HEK293 (cell line): ENCODE measurements around the gene CCDC12.
A peak's percentile ranks its signal among the peaks of the same experiment; 100 is the strongest.

Experiments
- CTCF ChIA-PET: fragments of 350-600 bp; formaldehyde crosslinking; extraction: SDS; loops from one replicate; lab custom pipeline; 2021; ENCODE audit warnings: antibody characterized with exemption; lab: Yijun Ruan, JAX
- POLR2A ChIA-PET: fragments of 300-600 bp; formaldehyde crosslinking; extraction: SDS; loops from one replicate; lab custom pipeline; 2020; ENCODE audit warnings: antibody characterized with exemption, inconsistent platforms; lab: Yijun Ruan, JAX
- H3K27ac ChIP-seq: fragments of 200-500 bp; sonication (Bioruptor generic); 2 replicates; pipeline ENCODE4 v1.5.1; 2014; ENCODE audit warnings: low read depth, low read length, control low read depth, inconsistent platforms; ENCODE audit errors: extremely low read depth
- H3K36me3 ChIP-seq, 2 experiments: fragments of 200-500 bp in 1 of 2; sonication (Bioruptor generic) in 1 of 2; 1 replicate in 1 of 2; 2 replicates in 1 of 2; pipeline ENCODE4 v1.5.1; 2014 to 2017; ENCODE audit warnings: inconsistent platforms in 2 of 2, low read length in 2 of 2; ENCODE audit not compliant: control insufficient read depth in 2 of 2, insufficient read depth in 1 of 2
- H3K4me1 ChIP-seq: fragments of 200-500 bp; sonication (Bioruptor generic); 2 replicates; pipeline ENCODE4 v1.5.1; 2014; ENCODE audit warnings: mild to moderate bottlenecking, low read length, inconsistent platforms; ENCODE audit not compliant: control insufficient read depth, insufficient read depth
- H3K4me3 ChIP-seq: 2 replicates; pipeline ENCODE4 v1.5.1; 2011; ENCODE audit warnings: low read depth, mild to moderate bottlenecking, control low read depth, low read length, moderate library complexity
- H3K9me3 ChIP-seq: fragments of 200-500 bp; sonication (Bioruptor generic); 2 replicates; pipeline ENCODE4 v1.5.1; 2014; ENCODE audit warnings: low read depth, low read length, inconsistent platforms; ENCODE audit not compliant: control insufficient read depth, insufficient read depth
- BCL11B ChIP-seq: fragments of 450-650 bp; formaldehyde crosslinking; IDR thresholded peaks from 2 replicates; pipeline ENCODE4 v1.5.1; 2016; ENCODE audit warnings: low read depth, missing biosample characterization, missing genetic modification characterization
- OSR2 ChIP-seq: fragments of 450-650 bp; formaldehyde crosslinking; IDR thresholded peaks from 2 replicates; pipeline ENCODE4 v1.5.1; 2016; ENCODE audit warnings: missing biosample characterization, missing genetic modification characterization
- RBAK ChIP-seq: fragments of 450-650 bp; formaldehyde crosslinking; IDR thresholded peaks from 2 replicates; pipeline ENCODE4 v1.5.1; 2016; ENCODE audit warnings: missing biosample characterization, missing genetic modification characterization
- ZBTB17 ChIP-seq: fragments of 450-650 bp; formaldehyde crosslinking; IDR thresholded peaks from 2 replicates; pipeline ENCODE4 v1.5.1; 2016; ENCODE audit warnings: missing biosample characterization, missing genetic modification characterization
- ZBTB7A ChIP-seq: fragments of 450-650 bp; formaldehyde crosslinking; IDR thresholded peaks from 2 replicates; pipeline ENCODE4 v1.5.1; 2016; ENCODE audit warnings: low read depth, missing biosample characterization, missing genetic modification characterization
- ZFP37 ChIP-seq: fragments of 450-650 bp; formaldehyde crosslinking; IDR thresholded peaks from 2 replicates; pipeline ENCODE4 v1.5.1; 2016; ENCODE audit warnings: missing biosample characterization, missing genetic modification characterization
- ZNF16 ChIP-seq: fragments of 450-650 bp; formaldehyde crosslinking; IDR thresholded peaks from 2 replicates; pipeline ENCODE4 v1.5.1; 2016; ENCODE audit warnings: low read depth, missing biosample characterization, missing genetic modification characterization
- ZNF341 ChIP-seq: fragments of 450-650 bp; formaldehyde crosslinking; IDR thresholded peaks from 2 replicates; pipeline ENCODE4; 2016; ENCODE audit warnings: low read depth, missing biosample characterization, missing genetic modification characterization
- ZNF366 ChIP-seq: fragments of 450-650 bp; formaldehyde crosslinking; conservative IDR thresholded peaks from 2 replicates; pipeline ENCODE4 v1.5.1; 2016; ENCODE audit warnings: missing biosample characterization, missing genetic modification characterization
- ZNF394 ChIP-seq: fragments of 450-650 bp; formaldehyde crosslinking; IDR thresholded peaks from 2 replicates; pipeline ENCODE4 v1.5.1; 2016; ENCODE audit warnings: missing biosample characterization, missing genetic modification characterization, mild to moderate bottlenecking, moderate library complexity, borderline replicate concordance
- TF ChIP-seq, protein P1 (sequence below): fragments of 450-650 bp; formaldehyde crosslinking; IDR thresholded peaks from 2 replicates; pipeline ENCODE4 v1.5.1; 2016; ENCODE audit warnings: missing biosample characterization, missing genetic modification characterization
- TF ChIP-seq, protein P2 (sequence below): fragments of 450-650 bp; formaldehyde crosslinking; IDR thresholded peaks from 2 replicates; pipeline ENCODE4 v1.5.1; 2016; ENCODE audit warnings: missing biosample characterization, missing genetic modification characterization
- TF ChIP-seq, protein P3 (sequence below): fragments of 450-650 bp; formaldehyde crosslinking; IDR thresholded peaks from 2 replicates; pipeline ENCODE4 v1.5.1; 2016; ENCODE audit warnings: missing biosample characterization, missing genetic modification characterization
- TF ChIP-seq, protein P4 (sequence below): fragments of 450-650 bp; formaldehyde crosslinking; IDR thresholded peaks from 2 replicates; pipeline ENCODE4 v1.5.1; 2016; ENCODE audit warnings: missing biosample characterization, missing genetic modification characterization
- TF ChIP-seq, protein P5 (sequence below): fragments of 450-650 bp; formaldehyde crosslinking; IDR thresholded peaks from 2 replicates; pipeline ENCODE4 v1.5.1; 2016; ENCODE audit warnings: missing biosample characterization, missing genetic modification characterization

Gene CCDC12

DNA sequence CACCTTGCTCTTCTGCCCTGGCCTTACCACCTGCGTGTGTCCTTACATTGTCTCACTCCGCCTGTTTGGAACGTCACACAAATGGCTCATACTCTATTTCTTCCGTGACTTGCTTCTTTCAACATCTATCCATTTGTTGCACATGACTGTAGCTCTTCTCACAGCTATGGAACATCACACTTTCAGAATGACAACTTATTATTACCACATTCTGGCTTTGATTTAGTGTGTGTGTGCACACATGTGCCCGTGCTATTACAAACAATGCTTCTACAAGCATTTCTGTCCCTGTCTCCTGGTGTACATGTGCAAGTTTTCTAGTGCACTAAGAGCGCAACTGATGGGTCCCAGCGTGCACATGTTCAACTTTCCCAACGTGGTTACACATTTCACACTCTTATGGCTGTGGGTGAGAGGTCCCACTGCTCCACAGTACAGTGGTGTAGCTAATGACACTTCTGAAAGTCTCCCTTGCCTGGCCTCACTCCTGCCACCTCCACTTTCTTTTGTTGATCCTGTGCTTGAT lies 61.2 kb downstream of the CCDC12 start:
- peaks cover 0 to 37% of the 10 kb centered on the region in 2 experiments; a peak in 1 of 3 replicates for H3K36me3 ChIP-seq
- TF ChIP-seq, protein P1, sequence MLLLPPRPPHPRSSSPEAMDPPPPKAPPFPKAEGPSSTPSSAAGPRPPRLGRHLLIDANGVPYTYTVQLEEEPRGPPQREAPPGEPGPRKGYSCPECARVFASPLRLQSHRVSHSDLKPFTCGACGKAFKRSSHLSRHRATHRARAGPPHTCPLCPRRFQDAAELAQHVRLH, result no peak
- TF ChIP-seq BCL11B (tag by site-specific recombination) (no peak), ZNF341 (tag by site-specific recombination) (no peak)
- TF ChIP-seq, all 188 proteins: peak for 0
- Histone ChIP-seq H3K4me1 (peaks cover 5% of the 10 kb centered on the region; the same call in 1 of the 2 replicates), H3K9me3 (no peaks in the 10 kb centered on the region), H3K27ac (no peak overlapping the region), H3K4me3 (no peak overlapping the region)
- ChIA-PET CTCF (interaction anchor here (0.6 to 1.1 kb wide), 4 partner anchors 20 to 337 kb away, joined by 3 to 6 read pairs (median 3); no protein-coding TSS in a partner anchor), POLR2A (no interaction called here)

DNA sequence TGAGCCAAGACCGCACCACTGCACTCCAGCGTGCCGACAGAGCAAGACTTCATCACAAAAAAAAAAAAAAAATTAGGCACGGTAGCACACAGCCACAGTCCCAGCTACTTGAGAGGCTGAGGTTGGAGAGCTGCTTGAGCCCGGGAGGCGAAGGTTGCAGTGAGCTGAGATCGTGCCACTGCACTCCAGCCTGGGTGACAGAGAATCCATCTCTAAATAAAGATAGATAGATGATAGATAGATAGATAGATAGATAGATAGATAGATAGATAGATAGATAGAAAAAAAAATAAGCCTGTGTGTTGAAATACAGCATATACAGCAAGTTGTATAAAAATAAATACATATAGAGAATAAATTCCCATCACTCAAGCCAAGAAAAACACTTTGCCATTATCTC lies 61.7 kb downstream of the CCDC12 start:
- ChIA-PET POLR2A (interaction anchor here (1.1 kb wide), 1 partner anchor 37 kb away, joined by 3 read pairs; the partner anchor contains the start of gene PTH1R), CTCF (interaction anchor here (0.6 to 1.1 kb wide), 4 partner anchors 21 to 338 kb away, joined by 3 to 6 read pairs (median 3); no protein-coding TSS in a partner anchor)
- no peak overlapping the region for H3K27ac ChIP-seq
- H3K9me3 ChIP-seq, result no peaks in the 10 kb centered on the region
- H3K4me3 ChIP-seq, result no peak overlapping the region
- H3K36me3 ChIP-seq, result peaks cover 0 to 32% of the 10 kb centered on the region in 2 experiments; a peak in 1 of 3 replicates
- H3K4me1 ChIP-seq, result peaks cover 5% of the 10 kb centered on the region; the same call in 1 of the 2 replicates
- TF ChIP-seq ZNF394 (tag by site-specific recombination) (no peak), OSR2 (tag by site-specific recombination) (peak; percentile 30; the same call in 1 of the 2 replicates), ZNF366 (tag by site-specific recombination) (peak; percentile 32), ZFP37 (tag by site-specific recombination) (no peak), ZBTB17 (peak; percentile 39; the same call in 1 of the 2 replicates)
- TF ChIP-seq, protein P2, sequence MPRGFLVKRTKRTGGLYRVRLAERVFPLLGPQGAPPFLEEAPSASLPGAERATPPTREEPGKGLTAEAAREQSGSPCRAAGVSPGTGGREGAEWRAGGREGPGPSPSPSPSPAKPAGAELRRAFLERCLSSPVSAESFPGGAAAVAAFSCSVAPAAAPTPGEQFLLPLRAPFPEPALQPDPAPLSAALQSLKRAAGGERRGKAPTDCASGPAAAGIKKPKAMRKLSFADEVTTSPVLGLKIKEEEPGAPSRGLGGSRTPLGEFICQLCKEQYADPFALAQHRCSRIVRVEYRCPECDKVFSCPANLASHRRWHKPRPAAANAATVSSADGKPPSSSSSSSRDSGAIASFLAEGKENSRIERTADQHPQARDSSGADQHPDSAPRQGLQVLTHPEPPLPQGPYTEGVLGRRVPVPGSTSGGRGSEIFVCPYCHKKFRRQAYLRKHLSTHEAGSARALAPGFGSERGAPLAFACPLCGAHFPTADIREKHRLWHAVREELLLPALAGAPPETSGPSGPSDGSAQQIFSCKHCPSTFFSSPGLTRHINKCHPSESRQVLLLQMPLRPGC (tag by site-specific recombination), result no peak
- TF ChIP-seq, protein P3, sequence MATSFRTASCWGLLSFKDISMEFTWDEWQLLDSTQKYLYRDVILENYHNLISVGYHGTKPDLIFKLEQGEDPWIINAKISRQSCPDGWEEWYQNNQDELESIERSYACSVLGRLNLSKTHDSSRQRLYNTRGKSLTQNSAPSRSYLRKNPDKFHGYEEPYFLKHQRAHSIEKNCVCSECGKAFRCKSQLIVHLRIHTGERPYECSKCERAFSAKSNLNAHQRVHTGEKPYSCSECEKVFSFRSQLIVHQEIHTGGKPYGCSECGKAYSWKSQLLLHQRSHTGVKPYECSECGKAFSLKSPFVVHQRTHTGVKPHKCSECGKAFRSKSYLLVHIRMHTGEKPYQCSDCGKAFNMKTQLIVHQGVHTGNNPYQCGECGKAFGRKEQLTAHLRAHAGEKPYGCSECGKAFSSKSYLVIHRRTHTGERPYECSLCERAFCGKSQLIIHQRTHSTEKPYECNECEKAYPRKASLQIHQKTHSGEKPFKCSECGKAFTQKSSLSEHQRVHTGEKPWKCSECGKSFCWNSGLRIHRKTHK, result no peak

DNA sequence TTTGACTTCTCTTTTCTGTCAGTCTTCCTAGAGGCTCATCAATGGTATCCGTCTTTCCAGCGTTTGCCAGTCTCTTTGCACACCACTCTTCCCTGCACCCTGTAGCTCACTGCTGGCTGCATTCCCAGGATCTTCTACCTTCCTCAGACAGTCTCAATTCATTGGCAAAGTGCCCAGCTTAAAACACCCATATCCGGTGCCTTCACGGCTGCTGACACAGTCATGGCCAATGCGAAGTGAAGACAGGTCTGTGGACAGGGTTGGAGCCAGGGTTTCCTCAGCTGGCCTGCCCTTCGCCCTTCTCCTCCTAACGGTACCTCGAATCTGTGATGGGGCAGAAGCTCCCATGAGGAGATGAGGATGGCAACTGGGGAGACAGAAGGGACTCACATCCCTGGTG lies 62.9 kb downstream of the CCDC12 start:
- Histone ChIP-seq H3K36me3 (peaks cover 0 to 20% of the 10 kb centered on the region in 2 experiments; a peak in 1 of 3 replicates), H3K4me1 (peaks cover 5% of the 10 kb centered on the region; the same call in 1 of the 2 replicates), H3K27ac (no peak overlapping the region), H3K9me3 (no peaks in the 10 kb centered on the region), H3K4me3 (no peak overlapping the region)
- CTCF ChIA-PET, result interaction anchor here (0.6 to 2.2 kb wide), 11 partner anchors 10 to 833 kb away, joined by 3 to 10 read pairs (median 4); no protein-coding TSS in a partner anchor
- POLR2A ChIA-PET, result interaction anchor here (0.9 to 1.8 kb wide), 4 partner anchors 9 to 66 kb away, joined by 3 to 7 read pairs (median 3); partner anchors contain the start of genes NBEAL2 and PTH1R
- TF ChIP-seq RBAK (no peak), ZNF16 (tag by site-specific recombination) (no peak), ZBTB7A (tag by site-specific recombination) (no peak)
- TF ChIP-seq, protein P4, sequence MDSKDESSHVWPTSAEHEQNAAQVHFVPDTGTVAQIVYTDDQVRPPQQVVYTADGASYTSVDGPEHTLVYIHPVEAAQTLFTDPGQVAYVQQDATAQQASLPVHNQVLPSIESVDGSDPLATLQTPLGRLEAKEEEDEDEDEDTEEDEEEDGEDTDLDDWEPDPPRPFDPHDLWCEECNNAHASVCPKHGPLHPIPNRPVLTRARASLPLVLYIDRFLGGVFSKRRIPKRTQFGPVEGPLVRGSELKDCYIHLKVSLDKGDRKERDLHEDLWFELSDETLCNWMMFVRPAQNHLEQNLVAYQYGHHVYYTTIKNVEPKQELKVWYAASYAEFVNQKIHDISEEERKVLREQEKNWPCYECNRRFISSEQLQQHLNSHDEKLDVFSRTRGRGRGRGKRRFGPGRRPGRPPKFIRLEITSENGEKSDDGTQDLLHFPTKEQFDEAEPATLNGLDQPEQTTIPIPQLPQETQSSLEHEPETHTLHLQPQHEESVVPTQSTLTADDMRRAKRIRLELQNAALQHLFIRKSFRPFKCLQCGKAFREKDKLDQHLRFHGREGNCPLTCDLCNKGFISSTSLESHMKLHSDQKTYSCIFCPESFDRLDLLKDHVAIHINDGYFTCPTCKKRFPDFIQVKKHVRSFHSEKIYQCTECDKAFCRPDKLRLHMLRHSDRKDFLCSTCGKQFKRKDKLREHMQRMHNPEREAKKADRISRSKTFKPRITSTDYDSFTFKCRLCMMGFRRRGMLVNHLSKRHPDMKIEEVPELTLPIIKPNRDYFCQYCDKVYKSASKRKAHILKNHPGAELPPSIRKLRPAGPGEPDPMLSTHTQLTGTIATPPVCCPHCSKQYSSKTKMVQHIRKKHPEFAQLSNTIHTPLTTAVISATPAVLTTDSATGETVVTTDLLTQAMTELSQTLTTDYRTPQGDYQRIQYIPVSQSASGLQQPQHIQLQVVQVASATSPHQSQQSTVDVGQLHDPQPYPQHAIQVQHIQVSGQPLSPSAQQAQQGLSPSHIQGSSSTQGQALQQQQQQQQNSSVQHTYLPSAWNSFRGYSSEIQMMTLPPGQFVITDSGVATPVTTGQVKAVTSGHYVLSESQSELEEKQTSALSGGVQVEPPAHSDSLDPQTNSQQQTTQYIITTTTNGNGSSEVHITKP (tag by site-specific recombination), result peak; percentile 12; the same call in 1 of the 2 replicates
- TF ChIP-seq, protein P5, sequence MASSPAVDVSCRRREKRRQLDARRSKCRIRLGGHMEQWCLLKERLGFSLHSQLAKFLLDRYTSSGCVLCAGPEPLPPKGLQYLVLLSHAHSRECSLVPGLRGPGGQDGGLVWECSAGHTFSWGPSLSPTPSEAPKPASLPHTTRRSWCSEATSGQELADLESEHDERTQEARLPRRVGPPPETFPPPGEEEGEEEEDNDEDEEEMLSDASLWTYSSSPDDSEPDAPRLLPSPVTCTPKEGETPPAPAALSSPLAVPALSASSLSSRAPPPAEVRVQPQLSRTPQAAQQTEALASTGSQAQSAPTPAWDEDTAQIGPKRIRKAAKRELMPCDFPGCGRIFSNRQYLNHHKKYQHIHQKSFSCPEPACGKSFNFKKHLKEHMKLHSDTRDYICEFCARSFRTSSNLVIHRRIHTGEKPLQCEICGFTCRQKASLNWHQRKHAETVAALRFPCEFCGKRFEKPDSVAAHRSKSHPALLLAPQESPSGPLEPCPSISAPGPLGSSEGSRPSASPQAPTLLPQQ (tag by site-specific recombination), result peak; percentile 40; the same call in 1 of the 2 replicates
